OCI-LY1 (cell line): ENCODE measurements around the gene LRRK2.

Experiments
- EZH2 ChIP-seq: fragments of 200-600 bp; sonication (generic), shearing (Covaris generic); IDR thresholded peaks from 2 replicates; pipeline ENCODE4 v1.8.0; 2017; ENCODE audit warnings: borderline replicate concordance, mixed run types, mild to moderate bottlenecking, antibody characterized with exemption, low read length, moderate library complexity, mixed read lengths
- TF ChIP-seq, protein P1 (sequence below): fragments of 200-600 bp; sonication (generic), shearing (Covaris generic); IDR thresholded peaks from 2 replicates; pipeline ENCODE4 v1.5.1; 2017; ENCODE audit warnings: mild to moderate bottlenecking, antibody characterized with exemption, low read length, moderate library complexity, mixed read lengths

- TF ChIP-seq, protein P1, sequence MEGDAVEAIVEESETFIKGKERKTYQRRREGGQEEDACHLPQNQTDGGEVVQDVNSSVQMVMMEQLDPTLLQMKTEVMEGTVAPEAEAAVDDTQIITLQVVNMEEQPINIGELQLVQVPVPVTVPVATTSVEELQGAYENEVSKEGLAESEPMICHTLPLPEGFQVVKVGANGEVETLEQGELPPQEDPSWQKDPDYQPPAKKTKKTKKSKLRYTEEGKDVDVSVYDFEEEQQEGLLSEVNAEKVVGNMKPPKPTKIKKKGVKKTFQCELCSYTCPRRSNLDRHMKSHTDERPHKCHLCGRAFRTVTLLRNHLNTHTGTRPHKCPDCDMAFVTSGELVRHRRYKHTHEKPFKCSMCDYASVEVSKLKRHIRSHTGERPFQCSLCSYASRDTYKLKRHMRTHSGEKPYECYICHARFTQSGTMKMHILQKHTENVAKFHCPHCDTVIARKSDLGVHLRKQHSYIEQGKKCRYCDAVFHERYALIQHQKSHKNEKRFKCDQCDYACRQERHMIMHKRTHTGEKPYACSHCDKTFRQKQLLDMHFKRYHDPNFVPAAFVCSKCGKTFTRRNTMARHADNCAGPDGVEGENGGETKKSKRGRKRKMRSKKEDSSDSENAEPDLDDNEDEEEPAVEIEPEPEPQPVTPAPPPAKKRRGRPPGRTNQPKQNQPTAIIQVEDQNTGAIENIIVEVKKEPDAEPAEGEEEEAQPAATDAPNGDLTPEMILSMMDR: no peak
- TF ChIP-seq EZH2: no peak
Observed at GRCh38 chr12:40261937-40262336, 37.1 kb downstream of the LRRK2 start.
